Fibroblast of lung (primary cell): ENCODE data around the gene SEMA5B. TPM values are rescaled to one million over a fixed set of nuclear protein-coding genes. Genes with fewer than 3 reads are reported as not detected.

Experiments
- DNase-seq, 2 donors: peaks; one replicate each; pipeline versions ENCODE4 v3.0.0 to v3.0.0-alpha.2; 2010; ENCODE audit warnings: low read depth in 2 of 2
- H2AFZ ChIP-seq: 2 replicates; pipeline ENCODE4 v1.5.1; 2012; ENCODE audit warnings: low read length, control low read depth, inconsistent platforms
- H3K27ac ChIP-seq: 2 replicates; pipeline ENCODE4 v1.5.1; 2011; ENCODE audit warnings: low read length, control low read depth; ENCODE audit not compliant: insufficient read depth
- H3K27me3 ChIP-seq: 2 replicates; pipeline ENCODE4 v1.5.1; 2011; ENCODE audit warnings: mild to moderate bottlenecking, low read length; ENCODE audit not compliant: control insufficient read depth, insufficient read depth
- H3K36me3 ChIP-seq: 2 replicates; pipeline ENCODE4 v1.5.1; 2011; ENCODE audit warnings: low read length; ENCODE audit not compliant: control insufficient read depth, insufficient read depth
- H3K4me1 ChIP-seq: 2 replicates; pipeline ENCODE4 v1.5.1; 2011; ENCODE audit warnings: low read length; ENCODE audit not compliant: control insufficient read depth, insufficient read depth; ENCODE audit errors: extremely low read depth
- H3K4me2 ChIP-seq: 2 replicates; pipeline ENCODE4 v1.5.1; 2011; ENCODE audit warnings: low read length, control low read depth; ENCODE audit not compliant: insufficient read depth; ENCODE audit errors: extremely low read depth
- H3K4me3 ChIP-seq, 4 experiments: fragments of 200-600 bp in 1 of 4; sonication (generic) in 1 of 4; replicated peaks in 1 of 4; 2 replicates each; pipeline ENCODE4 v1.5.1; 2011 to 2016; ENCODE audit warnings: low read length in 4 of 4, low read depth in 3 of 4, mild to moderate bottlenecking in 3 of 4, control low read depth in 2 of 4, inconsistent platforms in 1 of 4, mixed read lengths in 1 of 4; ENCODE audit not compliant: insufficient read depth in 1 of 4; ENCODE audit errors: control extremely low read depth in 1 of 4
- H3K79me2 ChIP-seq: 2 replicates; pipeline ENCODE4 v1.5.1; 2012; ENCODE audit warnings: mild to moderate bottlenecking, low read length, inconsistent platforms; ENCODE audit not compliant: control insufficient read depth, insufficient read depth
- H3K9ac ChIP-seq: 2 replicates; pipeline ENCODE4 v1.5.1; 2011; ENCODE audit warnings: mild to moderate bottlenecking, low read length, control low read depth; ENCODE audit not compliant: insufficient read depth
- H3K9me3 ChIP-seq: 2 replicates; pipeline ENCODE4 v1.5.1; 2012; ENCODE audit warnings: low read depth, low read length; ENCODE audit not compliant: control insufficient read depth, insufficient read depth
- H4K20me1 ChIP-seq: 2 replicates; pipeline ENCODE4 v1.5.1; 2011; ENCODE audit warnings: low read length; ENCODE audit not compliant: control insufficient read depth, insufficient read depth; ENCODE audit errors: extremely low read depth
- EZH2 ChIP-seq: IDR thresholded peaks from 2 replicates; pipeline ENCODE4 v1.5.1; 2012; ENCODE audit warnings: low read length, control low read depth, mild to moderate bottlenecking; ENCODE audit errors: missing control alignments
- polyA plus RNA-seq, 2 donors: library from polyadenylated mRNA; depleted of rRNA in 1 of 2; stranded (reverse) in 1 of 2; unstranded in 1 of 2; fragments of >200 nt; gene quantifications; 2 replicates each; pipeline ENCODE4 v1.2.1, GENCODE V29; 2011 to 2012; ENCODE audit warnings: missing spikeins in 1 of 2
- total RNA-seq: library from RNA; depleted of rRNA; stranded (reverse); fragments of >200 nt; gene quantifications from 2 replicates; pipeline ENCODE4 v1.2.1, GENCODE V29; 2014
- TF ChIP-seq, protein P1 (sequence below), 2 donors: IDR thresholded peaks in 1 of 2; conservative IDR thresholded peaks in 1 of 2; 1 replicate in 1 of 2; 2 replicates in 1 of 2; pipeline ENCODE4 v1.5.1; 2011 to 2012; ENCODE audit warnings: low read length in 2 of 2, control low read depth in 1 of 2, inconsistent platforms in 1 of 2, low read depth in 1 of 2, mild to moderate bottlenecking in 1 of 2

The SEMA5B gene
- total and polyA plus RNA-seq, 2 donors (not counting 1 experiment from before 2014, with no cell fraction given) = not detected

DNA sequence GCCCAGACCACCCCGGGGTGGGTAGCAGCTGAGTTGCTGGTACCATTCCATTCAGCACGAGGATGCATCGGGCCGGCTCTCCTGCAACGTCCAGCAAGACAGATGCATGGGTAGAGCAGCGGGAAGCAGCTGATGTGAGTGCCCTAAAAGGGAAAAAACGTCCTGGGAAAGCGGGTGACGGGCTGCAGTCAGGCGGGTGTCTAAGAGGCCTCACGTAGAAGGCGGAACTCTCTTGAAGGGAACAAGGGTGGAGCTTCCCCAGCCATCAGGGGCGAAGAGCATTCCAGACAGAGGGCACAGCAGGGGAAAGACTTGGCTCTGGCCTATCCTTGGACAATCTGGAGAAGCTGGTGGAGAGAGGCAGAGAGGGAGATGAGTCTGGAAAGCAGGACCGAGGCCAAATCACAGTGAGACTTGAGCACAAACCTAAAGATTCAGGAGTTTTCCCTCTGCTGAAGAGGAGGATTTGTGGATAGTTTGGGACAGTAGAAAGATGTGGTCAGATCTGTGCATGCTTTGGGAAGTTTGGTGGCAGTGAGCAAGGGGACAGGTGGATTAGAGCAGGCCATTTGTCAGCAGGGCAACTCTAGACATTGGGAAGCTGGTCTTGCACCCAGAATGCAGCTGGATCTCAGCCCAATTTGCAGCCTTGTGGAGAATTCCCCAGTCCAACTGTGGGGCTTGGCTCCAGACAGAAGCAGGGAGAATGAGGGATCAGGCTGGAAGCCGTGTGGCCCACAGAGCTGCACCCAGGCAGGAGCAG is 70.7 kb downstream of the SEMA5B start:
- Histone ChIP-seq H3K9ac (no peak overlapping the region), H3K9me3 (no peaks in the 10 kb centered on the region), H3K36me3 (no peaks in the 10 kb centered on the region), H3K4me1 (no peaks in the 10 kb centered on the region), H3K27me3 (peaks cover 25% of the 10 kb centered on the region), H3K79me2 (no peaks in the 10 kb centered on the region), H3K4me3 (no peak overlapping the region), H4K20me1 (no peaks in the 10 kb centered on the region), H3K4me2 (no peak overlapping the region), H2AFZ (no peak overlapping the region), H3K27ac (no peak overlapping the region)
- DNase-seq = no peak
- no peak for TF ChIP-seq EZH2
- TF ChIP-seq, protein P1, sequence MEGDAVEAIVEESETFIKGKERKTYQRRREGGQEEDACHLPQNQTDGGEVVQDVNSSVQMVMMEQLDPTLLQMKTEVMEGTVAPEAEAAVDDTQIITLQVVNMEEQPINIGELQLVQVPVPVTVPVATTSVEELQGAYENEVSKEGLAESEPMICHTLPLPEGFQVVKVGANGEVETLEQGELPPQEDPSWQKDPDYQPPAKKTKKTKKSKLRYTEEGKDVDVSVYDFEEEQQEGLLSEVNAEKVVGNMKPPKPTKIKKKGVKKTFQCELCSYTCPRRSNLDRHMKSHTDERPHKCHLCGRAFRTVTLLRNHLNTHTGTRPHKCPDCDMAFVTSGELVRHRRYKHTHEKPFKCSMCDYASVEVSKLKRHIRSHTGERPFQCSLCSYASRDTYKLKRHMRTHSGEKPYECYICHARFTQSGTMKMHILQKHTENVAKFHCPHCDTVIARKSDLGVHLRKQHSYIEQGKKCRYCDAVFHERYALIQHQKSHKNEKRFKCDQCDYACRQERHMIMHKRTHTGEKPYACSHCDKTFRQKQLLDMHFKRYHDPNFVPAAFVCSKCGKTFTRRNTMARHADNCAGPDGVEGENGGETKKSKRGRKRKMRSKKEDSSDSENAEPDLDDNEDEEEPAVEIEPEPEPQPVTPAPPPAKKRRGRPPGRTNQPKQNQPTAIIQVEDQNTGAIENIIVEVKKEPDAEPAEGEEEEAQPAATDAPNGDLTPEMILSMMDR (conservative IDR thresholded peaks at IDR 0.05 in 1 of 2, IDR thresholded peaks at IDR 0.05 in 1 of 2; ENCODE audit: low read depth in 1 of 2, low read length in 2 of 2) = no peak

DNA sequence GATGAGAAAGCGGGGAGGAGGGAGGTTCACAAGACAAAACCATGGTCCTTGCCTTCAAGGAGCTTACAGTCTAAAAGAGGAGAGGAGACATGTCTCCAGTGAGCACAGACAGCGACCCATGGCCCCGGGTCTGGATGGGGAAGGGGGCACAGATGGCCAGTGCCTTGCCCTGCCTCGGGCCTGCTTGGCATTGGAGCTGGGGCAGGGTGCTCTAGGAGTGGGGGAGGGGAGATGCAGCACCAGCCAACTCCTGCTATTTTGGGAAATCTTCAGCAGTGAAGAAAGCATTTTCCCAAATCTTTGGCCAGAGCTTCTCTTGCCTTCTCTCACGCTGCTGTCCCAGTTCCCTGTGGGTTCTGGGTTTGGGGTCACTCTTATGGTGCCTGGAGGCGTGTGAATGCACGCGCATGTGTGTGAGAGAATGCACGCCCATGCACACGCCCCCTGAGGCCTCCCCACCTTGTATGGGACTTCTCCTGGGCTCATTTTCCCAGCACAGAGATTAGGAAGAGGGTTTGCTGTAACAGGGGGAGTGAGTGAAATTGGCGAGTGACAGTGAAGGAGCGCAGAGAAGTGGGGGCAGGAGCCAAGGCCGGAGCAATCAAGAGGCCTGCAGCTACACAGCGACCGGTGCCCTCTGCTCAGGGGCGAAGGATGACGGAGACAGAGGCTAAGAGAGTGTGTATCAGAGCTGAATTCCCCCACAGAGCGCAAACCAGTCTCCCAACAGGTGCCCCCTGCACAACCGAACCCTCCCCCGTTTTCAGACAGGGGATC is 71.5 kb downstream of the SEMA5B start:
- no peak overlapping the region for H2AFZ ChIP-seq
- H3K9ac ChIP-seq = no peak overlapping the region
- no peaks in the 10 kb centered on the region for H4K20me1 ChIP-seq
- no peak overlapping the region for H3K4me2 ChIP-seq
- H3K4me3 ChIP-seq = no peak overlapping the region
- no peaks in the 10 kb centered on the region for H3K9me3 ChIP-seq
- DNase-seq = no peak
- H3K27ac ChIP-seq = no peak overlapping the region
- H3K36me3 ChIP-seq = no peaks in the 10 kb centered on the region
- no peaks in the 10 kb centered on the region for H3K79me2 ChIP-seq
- no peak for TF ChIP-seq EZH2
- TF ChIP-seq, protein P1 (conservative IDR thresholded peaks at IDR 0.05 in 1 of 2, IDR thresholded peaks at IDR 0.05 in 1 of 2; ENCODE audit: low read depth in 1 of 2, low read length in 2 of 2) = no peak
- H3K4me1 ChIP-seq = no peaks in the 10 kb centered on the region
- H3K27me3 ChIP-seq = peaks cover 18% of the 10 kb centered on the region

GRCh38 chr3:122952520-122952919 is 75.0 kb downstream of the SEMA5B start:
- Histone ChIP-seq H3K9me3 (no peaks in the 10 kb centered on the region), H3K9ac (no peak overlapping the region), H4K20me1 (no peaks in the 10 kb centered on the region), H3K27ac (no peak overlapping the region), H3K4me1 (no peaks in the 10 kb centered on the region), H3K36me3 (no peaks in the 10 kb centered on the region), H3K4me2 (no peak overlapping the region), H3K4me3 (no peak overlapping the region), H2AFZ (no peak overlapping the region), H3K27me3 (peaks cover 9% of the 10 kb centered on the region), H3K79me2 (no peaks in the 10 kb centered on the region)
- no peak for DNase-seq
- no peak for TF ChIP-seq EZH2
- TF ChIP-seq, protein P1 (conservative IDR thresholded peaks at IDR 0.05 in 1 of 2, IDR thresholded peaks at IDR 0.05 in 1 of 2; ENCODE audit: low read depth in 1 of 2, low read length in 2 of 2) = no peak
